ENCODE data around the gene EIF2D.

DNA sequence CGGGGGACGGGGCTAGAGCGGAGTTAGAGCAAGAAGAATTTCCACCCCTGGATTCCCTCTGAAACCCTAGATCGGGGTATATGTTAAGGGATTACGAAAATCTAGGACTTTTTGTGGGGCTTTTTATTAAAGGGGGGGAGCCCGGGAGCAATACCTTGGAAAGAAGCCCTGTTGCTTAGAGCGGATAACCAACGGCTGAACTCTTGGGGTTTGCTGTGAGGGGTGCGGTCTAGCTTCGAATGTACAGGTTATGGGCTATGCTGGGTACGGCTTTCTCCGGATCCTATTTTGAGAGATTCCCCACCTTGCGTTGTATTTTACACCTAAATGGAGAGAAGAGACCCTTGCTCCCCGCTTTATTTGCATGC, 23.7 kb upstream of the EIF2D start:
- TF ChIP-seq, protein P1, sequence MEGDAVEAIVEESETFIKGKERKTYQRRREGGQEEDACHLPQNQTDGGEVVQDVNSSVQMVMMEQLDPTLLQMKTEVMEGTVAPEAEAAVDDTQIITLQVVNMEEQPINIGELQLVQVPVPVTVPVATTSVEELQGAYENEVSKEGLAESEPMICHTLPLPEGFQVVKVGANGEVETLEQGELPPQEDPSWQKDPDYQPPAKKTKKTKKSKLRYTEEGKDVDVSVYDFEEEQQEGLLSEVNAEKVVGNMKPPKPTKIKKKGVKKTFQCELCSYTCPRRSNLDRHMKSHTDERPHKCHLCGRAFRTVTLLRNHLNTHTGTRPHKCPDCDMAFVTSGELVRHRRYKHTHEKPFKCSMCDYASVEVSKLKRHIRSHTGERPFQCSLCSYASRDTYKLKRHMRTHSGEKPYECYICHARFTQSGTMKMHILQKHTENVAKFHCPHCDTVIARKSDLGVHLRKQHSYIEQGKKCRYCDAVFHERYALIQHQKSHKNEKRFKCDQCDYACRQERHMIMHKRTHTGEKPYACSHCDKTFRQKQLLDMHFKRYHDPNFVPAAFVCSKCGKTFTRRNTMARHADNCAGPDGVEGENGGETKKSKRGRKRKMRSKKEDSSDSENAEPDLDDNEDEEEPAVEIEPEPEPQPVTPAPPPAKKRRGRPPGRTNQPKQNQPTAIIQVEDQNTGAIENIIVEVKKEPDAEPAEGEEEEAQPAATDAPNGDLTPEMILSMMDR (IDR thresholded peaks at IDR 0.05), result no peak
- no peak for TF ChIP-seq POLR2A (IDR thresholded peaks at IDR 0.05)

All from body of pancreas (tissue), 4 donors.